Panc1 (cell line): Measurements from ENCODE around the gene JPT2. TPM values are rescaled to one million over a fixed set of nuclear protein-coding genes. Genes with fewer than 3 reads are reported as not detected.

Source experiments
- ATAC-seq: fragments of 200-7000 bp; cut with Tn5 transposase; 2 replicates; pipeline ENCODE4 v1.9.1; 2020; ENCODE audit warnings: mild to moderate bottlenecking, moderate library complexity
- BruUV-seq: library from RNA; stranded (reverse); fragments of 400-500 nt; replicated peaks from 2 replicates; lab custom pipeline; 2021; lab: Mats Ljungman, UMichigan
- CTCF ChIA-PET: fragments of 300-600 bp; sonication (Branson Sonifier 250); formaldehyde crosslinking; loops from one replicate; lab custom pipeline; 2022; ENCODE audit warnings: antibody characterized with exemption; lab: Charles Lee
- POLR2A ChIA-PET: fragments of 300-600 bp; sonication (Branson Sonifier 250); formaldehyde crosslinking; loops from one replicate; lab custom pipeline; 2022; ENCODE audit warnings: antibody characterized with exemption; lab: Charles Lee
- DNase-seq: peaks from one replicate; pipeline ENCODE4 v3.0.0-alpha.2; 2010; ENCODE audit warnings: low read depth, low spot score
- H3K27ac ChIP-seq: 2 replicates; pipeline ENCODE4 v1.5.1; 2011; ENCODE audit warnings: mild to moderate bottlenecking, low read length, inconsistent platforms
- H3K27me3 ChIP-seq: fragments of 200-500 bp; sonication (Bioruptor generic); 2 replicates; pipeline ENCODE4 v1.6.0; 2014; ENCODE audit warnings: low read length, inconsistent platforms; ENCODE audit not compliant: control insufficient read depth, insufficient read depth
- H3K36me3 ChIP-seq: fragments of 200-500 bp; sonication (Bioruptor generic); 2 replicates; pipeline ENCODE4 v1.5.1; 2014; ENCODE audit warnings: inconsistent platforms, mild to moderate bottlenecking, low read length, moderate library complexity; ENCODE audit not compliant: control insufficient read depth, insufficient read depth
- H3K4me1 ChIP-seq: 2 replicates; pipeline ENCODE4 v1.5.1; 2011; ENCODE audit warnings: inconsistent platforms, mild to moderate bottlenecking, low read length, moderate library complexity; ENCODE audit not compliant: control insufficient read depth, insufficient read depth
- H3K4me3 ChIP-seq, 2 experiments: 2 replicates each; pipeline ENCODE4 v1.5.1; 2011 to 2012; ENCODE audit warnings: low read depth in 2 of 2, low read length in 2 of 2, mild to moderate bottlenecking in 2 of 2, inconsistent platforms in 1 of 2, moderate library complexity in 1 of 2
- H3K9me3 ChIP-seq: fragments of 200-500 bp; sonication (Bioruptor generic); 2 replicates; pipeline ENCODE4 v1.5.1; 2014; ENCODE audit warnings: low read depth, mild to moderate bottlenecking, inconsistent platforms, low read length, moderate library complexity; ENCODE audit not compliant: control insufficient read depth, insufficient read depth
- CTCF ChIP-seq: fragments of 450-650 bp; IDR thresholded peaks from 2 replicates; pipeline ENCODE4 v1.5.1; 2017; ENCODE audit warnings: mild to moderate bottlenecking
- POLR2AphosphoS5 ChIP-seq: IDR thresholded peaks from 2 replicates; pipeline ENCODE4 v1.6.1; 2012; ENCODE audit warnings: mild to moderate bottlenecking, low read depth, low read length, moderate library complexity
- REST ChIP-seq, 2 experiments: IDR thresholded peaks; 2 replicates each; pipeline ENCODE4 v1.6.1; 2011 to 2012; ENCODE audit warnings: low read depth in 2 of 2, control low read depth in 1 of 2, low read length in 1 of 2, mild to moderate bottlenecking in 1 of 2, moderate library complexity in 1 of 2; ENCODE audit not compliant: insufficient read depth in 1 of 2
- SIN3A ChIP-seq: IDR thresholded peaks from 2 replicates; pipeline ENCODE4 v1.6.1; 2012; ENCODE audit warnings: low read depth, mild to moderate bottlenecking, low read length, moderate library complexity, borderline replicate concordance; ENCODE audit not compliant: insufficient read depth
- TCF7L2 ChIP-seq: IDR thresholded peaks from 2 replicates; pipeline ENCODE4 v1.6.1; 2011; ENCODE audit warnings: mild to moderate bottlenecking, low read depth, low read length, inconsistent platforms
- in situ Hi-C: cut with HindIII; loops from 2 replicates; pipeline ENCODE4 v1.10.0; 2016; ENCODE audit warnings: low sequenced_read_pairs, low pct_unique_long_range_greater_than_20kb
- intact Hi-C: fragments of 100-400 bp; cut with micrococcal nuclease; formaldehyde crosslinking; loops from one replicate; pipeline ENCODE4 v1.10.0; 2022; ENCODE audit not compliant: unreplicated experiment
- total RNA-seq: library from RNA; stranded (reverse); gene quantifications from one replicate; pipeline ENCODE4 v1.2.1, GENCODE V29; 2021; ENCODE audit not compliant: unreplicated experiment

JPT2 gene
- total RNA-seq, 1 experiment from 2014 or later, result 200 TPM

GRCh38 chr16:1665829-1666228 is 12.2 kb upstream of the JPT2 start:
- intact Hi-C loops, result no loop called here
- BruUV-seq, result no TSS peak
- ChIA-PET POLR2A (no interaction called here), CTCF (interaction anchor here (0.6 kb wide), 1 partner anchor 353 kb away, joined by 6 read pairs; no protein-coding TSS in a partner anchor)
- ATAC-seq, result no peak
- no peak overlapping the region for H3K27ac ChIP-seq
- no peaks in the 10 kb centered on the region for H3K4me1 ChIP-seq
- TF ChIP-seq POLR2AphosphoS5 (no peak), TCF7L2 (no peak), SIN3A (no peak), CTCF (no peak), REST (IDR thresholded peaks at IDR 0.05; ENCODE audit: insufficient read depth in 1 of 2, low read depth in 2 of 2, low read length in 1 of 2) (no peak)
- no peak for DNase-seq
- no peaks in the 10 kb centered on the region for H3K27me3 ChIP-seq
- no peaks in the 10 kb centered on the region for H3K9me3 ChIP-seq
- H3K4me3 ChIP-seq, result no peak overlapping the region
- in situ Hi-C loops, result no loop called here
- peaks cover 30% of the 10 kb centered on the region for H3K36me3 ChIP-seq

- in situ Hi-C loops, result no loop called here
- POLR2A ChIA-PET, result no interaction called here
- H3K27me3 ChIP-seq, result no peaks in the 10 kb centered on the region
- no TSS peak for BruUV-seq
- no peaks in the 10 kb centered on the region for H3K4me1 ChIP-seq
- no peak overlapping the region for H3K4me3 ChIP-seq
- H3K9me3 ChIP-seq, result no peaks in the 10 kb centered on the region
- ATAC-seq (no peak), DNase-seq (no peak)
- CTCF ChIA-PET, result interaction anchor here (0.6 kb wide), 1 partner anchor 353 kb away, joined by 6 read pairs; no protein-coding TSS in a partner anchor
- H3K27ac ChIP-seq, result no peak overlapping the region
- TF ChIP-seq TCF7L2 (no peak), POLR2AphosphoS5 (no peak), CTCF (no peak), SIN3A (no peak), REST (IDR thresholded peaks at IDR 0.05; ENCODE audit: insufficient read depth in 1 of 2, low read depth in 2 of 2, low read length in 1 of 2) (no peak)
- intact Hi-C loops, result no loop called here
- H3K36me3 ChIP-seq, result peaks cover 30% of the 10 kb centered on the region
Observed at GRCh38 chr16:1666316-1666715, 11.8 kb upstream of the JPT2 start.
